K562 (cell line): Measurements from ENCODE around the gene NUDCD3.

Experiments
- ARID1B ChIP-seq: fragments of 450-650 bp; IDR thresholded peaks from 2 replicates; pipeline ENCODE4 v1.6.1; 2016; ENCODE audit warnings: antibody characterized with exemption, mild to moderate bottlenecking, inconsistent platforms
- CTCF ChIP-seq, 3 experiments: IDR thresholded peaks in 2 of 3; conservative IDR thresholded peaks in 1 of 3; 2 replicates each; pipeline ENCODE4 v1.5.1; 2011 to 2012; ENCODE audit warnings: low read length in 3 of 3, mild to moderate bottlenecking in 3 of 3, control low read depth in 2 of 3, improper control_type of control experiment in 1 of 3, inconsistent platforms in 1 of 3, low read depth in 1 of 3, mixed read lengths in 1 of 3, moderate library complexity in 1 of 3; ENCODE audit not compliant: insufficient read depth in 2 of 3
- EGR1 ChIP-seq: fragments of 450-650 bp; conservative IDR thresholded peaks from 2 replicates; pipeline ENCODE4 v1.6.1; 2017; ENCODE audit warnings: mild to moderate bottlenecking
- L3MBTL2 ChIP-seq: fragments of 450-650 bp; IDR thresholded peaks from 2 replicates; pipeline ENCODE4 v1.6.1; 2016; ENCODE audit warnings: mild to moderate bottlenecking, moderate library complexity
- MAFK ChIP-seq: IDR thresholded peaks from 2 replicates; pipeline ENCODE4 v1.6.1; 2011; ENCODE audit warnings: low read length, improper control_type of control experiment
- POLR2A ChIP-seq: fragments of 450-650 bp; conservative IDR thresholded peaks from 2 replicates; pipeline ENCODE4 v1.6.1; 2016
- RAD21 ChIP-seq, 2 experiments: fragments of 250-450 bp in 1 of 2; fragments of 450-650 bp in 1 of 2; sonication (Bioruptor Pico) in 1 of 2; formaldehyde crosslinking in 1 of 2; IDR thresholded peaks in 1 of 2; conservative IDR thresholded peaks in 1 of 2; 2 replicates each; pipeline versions ENCODE4 v1.4.0 to v1.8.0; 2020 to 2022; ENCODE audit warnings: mild to moderate bottlenecking in 2 of 2, moderate library complexity in 1 of 2
- SIN3A ChIP-seq, 2 experiments: fragments of 150-350 bp in 1 of 2; IDR thresholded peaks; 2 replicates each; pipeline ENCODE4 v1.6.1; 2011 to 2016; ENCODE audit warnings: borderline replicate concordance in 2 of 2, low read depth in 2 of 2, low read length in 2 of 2, mild to moderate bottlenecking in 2 of 2, moderate library complexity in 2 of 2; ENCODE audit not compliant: control insufficient read depth in 1 of 2
- SIN3B ChIP-seq: fragments of 450-650 bp; IDR thresholded peaks from 2 replicates; pipeline ENCODE4 v1.6.1; 2017; ENCODE audit warnings: low read depth, mild to moderate bottlenecking, moderate library complexity
- STAG1 ChIP-seq: sonication (generic); formaldehyde crosslinking; IDR thresholded peaks from 2 replicates; pipeline ENCODE4 v1.5.0; 2020; ENCODE audit warnings: missing genetic modification reagents, borderline replicate concordance
- TEAD4 ChIP-seq, 2 experiments: sonication (generic) in 1 of 2; formaldehyde crosslinking in 1 of 2; IDR thresholded peaks; 2 replicates each; pipeline versions ENCODE4 v1.6.1 to v1.8.0; 2012 to 2022; ENCODE audit warnings: borderline replicate concordance in 1 of 2, inconsistent platforms in 1 of 2, low read length in 1 of 2, mild to moderate bottlenecking in 1 of 2, missing genetic modification reagents in 1 of 2
- TRIM24 ChIP-seq, 2 experiments: fragments of 450-650 bp; IDR thresholded peaks; 2 replicates each; pipeline ENCODE4 v1.6.1; 2016
- ZBTB11 ChIP-seq, 3 experiments: fragments of 200-800 bp in 1 of 3; fragments of 250-450 bp in 1 of 3; fragments of 450-650 bp in 1 of 3; sonication (Bioruptor Pico) in 1 of 3; sonication (Bioruptor generic) in 1 of 3; formaldehyde crosslinking in 1 of 3; IDR thresholded peaks; 2 replicates each; pipeline versions ENCODE4 v1.6.1 to v1.8.0; 2016 to 2022; ENCODE audit warnings: mild to moderate bottlenecking in 2 of 3, missing genetic modification characterization in 2 of 3, missing compliant biosample characterization in 1 of 3, moderate library complexity in 1 of 3
- ZNF79 ChIP-seq: fragments of 250-450 bp; sonication (Bioruptor Pico); IDR thresholded peaks from 2 replicates; pipeline ENCODE4 v1.4.0; 2020; ENCODE audit warnings: low read depth, mild to moderate bottlenecking, moderate library complexity

GRCh38 chr7:44471850-44472249 is 18.6 kb downstream of the NUDCD3 start:
- no peak for TF ChIP-seq TEAD4 (IDR thresholded peaks at IDR 0.05; ENCODE audit: low read length)
- no peak for TF ChIP-seq TEAD4 (CRISPR knock-in tag; IDR thresholded peaks at IDR 0.05; ENCODE audit: borderline replicate concordance)
- no peak for TF ChIP-seq EGR1
- TF ChIP-seq ZBTB11 (CRISPR knock-in tag; IDR thresholded peaks at IDR 0.05): no peak
- no peak for TF ChIP-seq MAFK
- TF ChIP-seq POLR2A: no peak
- no peak for TF ChIP-seq ZNF79
- TF ChIP-seq ARID1B: no peak
- no peak for TF ChIP-seq CTCF (IDR thresholded peaks at IDR 0.05 in 2 of 3, conservative IDR thresholded peaks at IDR 0.05 in 1 of 3; ENCODE audit: insufficient read depth in 2 of 3, low read depth in 1 of 3, low read length in 3 of 3)
- TF ChIP-seq TRIM24 (IDR thresholded peaks at IDR 0.05): no peak
- no peak for TF ChIP-seq SIN3A (IDR thresholded peaks at IDR 0.05; ENCODE audit: borderline replicate concordance in 2 of 2, control insufficient read depth in 1 of 2, low read depth in 2 of 2, low read length in 2 of 2)
- no peak for TF ChIP-seq L3MBTL2
- TF ChIP-seq RAD21 (CRISPR knock-in tag; conservative IDR thresholded peaks at IDR 0.05 in 1 of 2, IDR thresholded peaks at IDR 0.05 in 1 of 2): no peak
- TF ChIP-seq STAG1 (CRISPR knock-in tag): no peak
- TF ChIP-seq SIN3B: no peak
